CD4-positive, alpha-beta memory T cell (primary cell): ENCODE data around the gene CFAP251. TPM values are rescaled to one million over a fixed set of nuclear protein-coding genes. Genes with fewer than 3 reads are reported as not detected.
A peak's percentile ranks its signal among the peaks of the same experiment; 100 is the strongest.
"Not testable (repeated sequence)": the region's sequence is repeated elsewhere in the genome, so short reads cannot be mapped to it uniquely, and the experiment has no call there.

Experiments used
- CTCF ChIA-PET: fragments of 350-600 bp; sonication (Branson Sonifier 250); formaldehyde crosslinking; loops from one replicate; lab custom pipeline; 2021; ENCODE audit warnings: inconsistent platforms; ENCODE audit not compliant: partially characterized antibody; lab: Charles Lee
- POLR2A ChIA-PET: fragments of 350-600 bp; sonication (Branson Sonifier 250); formaldehyde crosslinking; loops from one replicate; lab custom pipeline; 2021; ENCODE audit not compliant: partially characterized antibody; lab: Charles Lee
- DNase-seq, 5 donors: peaks; one replicate each; pipeline versions ENCODE4 v3.0.0 to v3.0.0-alpha.2; 2020 to 2022; ENCODE audit warnings: mixed read lengths in 1 of 5
- H3K27ac ChIP-seq: one replicate; pipeline ENCODE4 v1.7.0; 2013; ENCODE audit warnings: low read depth, low read length
- H3K27me3 ChIP-seq: 2 replicates; pipeline ENCODE4 v1.7.0; 2013; ENCODE audit warnings: mild to moderate bottlenecking, low read length, moderate library complexity; ENCODE audit not compliant: insufficient read depth
- H3K36me3 ChIP-seq: 2 replicates; pipeline ENCODE4 v1.7.0; 2013; ENCODE audit warnings: mild to moderate bottlenecking, low read length, moderate library complexity; ENCODE audit not compliant: insufficient read depth
- H3K4me1 ChIP-seq: 2 replicates; pipeline ENCODE4 v1.7.0; 2013; ENCODE audit warnings: mild to moderate bottlenecking, low read length, moderate library complexity; ENCODE audit not compliant: insufficient read depth
- H3K4me3 ChIP-seq, 2 donors: one replicate each; pipeline ENCODE4 v1.7.0; 2013; ENCODE audit warnings: low read length in 2 of 2, mild to moderate bottlenecking in 1 of 2
- H3K9me3 ChIP-seq, 2 donors: one replicate each; pipeline ENCODE4 v1.7.0; 2013; ENCODE audit warnings: low read length in 2 of 2, control low read depth in 1 of 2; ENCODE audit not compliant: control insufficient read depth in 1 of 2
- H3K27ac Mint-ChIP-seq, 7 donors: one replicate each; pipeline ENCODE4 v1.8.0; 2020 to 2021; ENCODE audit warnings: mixed read lengths in 7 of 7, mild to moderate bottlenecking in 6 of 7, inconsistent platforms in 3 of 7, moderate library complexity in 3 of 7
- H3K27me3 Mint-ChIP-seq, 2 donors: one replicate each; pipeline ENCODE4 v1.8.0; 2020 to 2021; ENCODE audit warnings: mixed read lengths in 2 of 2
- H3K36me3 Mint-ChIP-seq, 2 donors: one replicate each; pipeline ENCODE4 v1.8.0; 2020 to 2021; ENCODE audit warnings: mixed read lengths in 2 of 2, inconsistent platforms in 1 of 2, mild to moderate bottlenecking in 1 of 2
- H3K4me1 Mint-ChIP-seq, 4 donors: one replicate each; pipeline ENCODE4 v1.8.0; 2020 to 2021; ENCODE audit warnings: mixed read lengths in 4 of 4, mild to moderate bottlenecking in 1 of 4
- H3K4me3 Mint-ChIP-seq, 8 donors: one replicate each; pipeline ENCODE4 v1.8.0; 2020 to 2021; ENCODE audit warnings: mixed read lengths in 8 of 8, mild to moderate bottlenecking in 7 of 8, moderate library complexity in 6 of 8, inconsistent platforms in 3 of 8
- H3K9me3 Mint-ChIP-seq, 8 donors: one replicate each; pipeline ENCODE4 v1.8.0; 2020 to 2021; ENCODE audit warnings: mixed read lengths in 8 of 8, mild to moderate bottlenecking in 5 of 8, inconsistent platforms in 3 of 8, moderate library complexity in 1 of 8
- intact Hi-C: fragments of 100-400 bp; cut with micrococcal nuclease; formaldehyde crosslinking; loops from one replicate; pipeline ENCODE4 v1.15.1; 2023
- polyA plus RNA-seq, 2 donors: library from polyadenylated mRNA; unstranded; fragments of 300-500 nt; fragmentation: Illumina TruSeq; gene quantifications; one replicate each; pipeline ENCODE4 v1.2.3, GENCODE V29; 2021
- total RNA-seq, 2 experiments: library from RNA; stranded (reverse); gene quantifications; one replicate each; pipeline ENCODE4 v1.2.3, GENCODE V29; 2021

The CFAP251 gene
- total and polyA plus RNA-seq, 4 experiments from 2014 or later = 0.21 to 0.44 (median 0.23) TPM; not detected in 1

DNA sequence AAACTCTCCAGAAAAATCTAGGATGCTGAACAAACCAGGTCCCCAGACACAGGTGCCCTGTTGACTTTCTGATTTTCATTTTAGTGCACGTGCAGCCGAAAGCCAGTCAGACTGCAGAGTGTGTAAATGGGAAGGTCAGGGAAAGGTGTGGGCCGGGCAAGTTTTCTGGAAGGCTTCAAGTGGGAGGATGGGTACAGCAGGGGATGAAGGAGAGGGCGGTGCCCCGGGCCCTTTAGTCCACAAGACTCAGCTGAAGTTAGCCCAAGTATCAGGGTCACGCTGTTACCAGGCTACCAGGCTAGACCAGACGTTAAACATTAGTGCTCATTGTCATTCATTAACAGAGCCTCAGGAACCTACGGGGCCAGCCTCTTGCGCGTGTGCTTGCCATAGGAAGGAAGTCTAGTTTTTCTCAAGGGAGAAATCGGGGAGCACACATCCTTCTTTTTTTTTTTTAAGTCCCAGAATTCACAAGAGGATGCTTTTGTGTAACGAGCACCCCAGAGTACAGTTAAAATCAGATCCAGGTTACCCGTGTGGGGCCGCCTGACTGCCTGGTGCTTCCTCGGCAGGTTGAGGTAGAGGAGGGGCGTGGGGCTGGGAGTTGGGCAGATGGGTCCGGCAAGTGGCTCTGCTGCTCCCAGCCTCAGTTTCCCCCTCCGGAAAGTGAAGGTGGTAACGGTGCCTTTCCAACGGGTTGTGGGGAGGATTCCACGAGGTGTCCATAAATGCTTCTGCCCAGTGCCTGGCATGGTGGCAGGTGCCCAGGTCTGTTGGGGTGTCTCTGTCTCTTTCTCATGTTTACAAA is 122.4 kb downstream of the CFAP251 start:
- DNase-seq = no peak
- H3K36me3 Mint-ChIP-seq = peaks cover 0 to 2% of the 10 kb centered on the region in 2 donors
- H3K27me3 Mint-ChIP-seq = no peaks in the 10 kb centered on the region
- Histone ChIP-seq H3K4me3 (no peak overlapping the region), H3K9me3 (no peaks in the 10 kb centered on the region), H3K36me3 (no peaks in the 10 kb centered on the region), H3K4me1 (no peaks in the 10 kb centered on the region), H3K27me3 (no peaks in the 10 kb centered on the region), H3K27ac (no peak overlapping the region)
- ChIA-PET POLR2A (no interaction called here), CTCF (interaction anchor here (2.2 kb wide), 1 partner anchor 9 kb away, joined by 5 read pairs; no protein-coding TSS in a partner anchor)
- H3K27ac Mint-ChIP-seq = peak overlapping the region in 1 of 7 donors; percentile 13
- peaks cover 0 to 2% (median 0%) of the 10 kb centered on the region in 8 donors for H3K9me3 Mint-ChIP-seq
- H3K4me1 Mint-ChIP-seq = no peaks in the 10 kb centered on the region
- no peak overlapping the region for H3K4me3 Mint-ChIP-seq
- intact Hi-C loops = no loop called here

- H3K27ac ChIP-seq, H3K4me3 ChIP-seq, H3K4me1 ChIP-seq, H3K27me3 ChIP-seq, H3K9me3 Mint-ChIP-seq, POLR2A ChIA-PET, H3K4me3 Mint-ChIP-seq, H3K4me1 Mint-ChIP-seq, H3K9me3 ChIP-seq, H3K36me3 ChIP-seq, intact Hi-C loops, H3K27me3 Mint-ChIP-seq, H3K36me3 Mint-ChIP-seq, DNase-seq: not testable (repeated sequence)
- H3K27ac Mint-ChIP-seq = peak overlapping the region in 1 of 7 donors; percentile 13
- CTCF ChIA-PET = interaction anchor here (2.2 kb wide), 1 partner anchor 10 kb away, joined by 5 read pairs; no protein-coding TSS in a partner anchor
Measured at GRCh38 chr12:122041458-122041857, 123.1 kb downstream of the CFAP251 start.

DNA sequence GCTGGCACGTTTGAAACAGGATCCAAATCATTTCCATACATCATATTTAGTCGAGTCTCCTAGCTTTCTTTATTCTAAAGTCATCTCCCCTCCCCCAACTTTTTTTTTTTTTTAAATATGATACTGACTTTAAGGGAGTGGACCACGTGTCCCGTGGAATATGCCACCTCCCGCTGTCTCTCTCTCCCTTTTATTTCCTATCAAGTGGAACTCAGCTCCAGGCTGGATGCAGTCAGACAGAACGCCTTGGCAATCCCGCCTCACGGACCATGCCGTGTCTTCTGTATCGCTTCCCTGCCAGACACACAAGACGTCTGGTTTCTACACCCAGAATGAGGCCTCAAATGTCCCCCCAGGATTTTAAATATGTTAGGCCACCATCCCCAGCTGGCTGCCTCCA is 124.5 kb downstream of the CFAP251 start:
- intact Hi-C loops = no loop called here
- Histone ChIP-seq H3K27me3 (no peaks in the 10 kb centered on the region), H3K4me1 (no peaks in the 10 kb centered on the region), H3K9me3 (no peaks in the 10 kb centered on the region), H3K27ac (no peak overlapping the region), H3K36me3 (no peaks in the 10 kb centered on the region), H3K4me3 (no peak overlapping the region)
- no peaks in the 10 kb centered on the region for H3K4me1 Mint-ChIP-seq
- POLR2A ChIA-PET = no interaction called here
- CTCF ChIA-PET = interaction anchor here (1.1 to 2.2 kb wide), 3 partner anchors 11 to 81 kb away, joined by 3 to 5 read pairs (median 5); no protein-coding TSS in a partner anchor
- no peak overlapping the region for H3K27ac Mint-ChIP-seq
- H3K36me3 Mint-ChIP-seq = peaks cover 0 to 4% of the 10 kb centered on the region in 2 donors
- no peak for DNase-seq
- no peaks in the 10 kb centered on the region for H3K27me3 Mint-ChIP-seq
- H3K4me3 Mint-ChIP-seq = peak overlapping the region in 1 of 8 donors; percentile 6
- peaks cover 0 to 2% (median 0%) of the 10 kb centered on the region in 8 donors for H3K9me3 Mint-ChIP-seq

DNA sequence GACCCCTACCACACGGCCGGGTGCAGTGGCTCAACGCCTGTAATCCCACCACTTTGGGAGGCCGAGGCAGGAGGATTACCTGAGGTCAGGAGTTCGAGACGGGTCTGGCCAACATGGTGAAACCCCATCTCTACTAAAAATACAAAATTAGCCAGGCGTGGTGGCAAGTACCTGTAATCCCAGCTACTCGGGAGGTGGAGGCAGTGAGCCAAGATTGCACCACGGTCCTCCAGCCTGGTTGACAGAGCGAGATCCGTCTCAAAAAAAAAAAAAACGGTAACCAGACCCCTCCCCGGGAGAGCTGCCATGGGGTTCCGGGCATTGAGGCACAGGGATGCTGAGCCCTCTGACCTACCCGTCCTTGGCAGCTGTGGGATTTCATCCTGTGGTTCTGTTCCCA is 125.1 kb downstream of the CFAP251 start:
- H3K4me3 Mint-ChIP-seq = no peak overlapping the region
- Histone ChIP-seq H3K36me3 (no peaks in the 10 kb centered on the region), H3K9me3 (no peaks in the 10 kb centered on the region), H3K27ac (no peak overlapping the region), H3K4me1 (no peaks in the 10 kb centered on the region), H3K4me3 (no peak overlapping the region), H3K27me3 (no peaks in the 10 kb centered on the region)
- no peak for DNase-seq
- CTCF ChIA-PET = interaction anchor here (1.1 to 1.5 kb wide), 3 partner anchors 10 to 80 kb away, joined by 3 to 5 read pairs (median 5); no protein-coding TSS in a partner anchor
- H3K36me3 Mint-ChIP-seq = peaks cover 0 to 4% of the 10 kb centered on the region in 2 donors
- intact Hi-C loops = no loop called here
- H3K27me3 Mint-ChIP-seq = no peaks in the 10 kb centered on the region
- peaks cover 0 to 2% (median 0%) of the 10 kb centered on the region in 8 donors for H3K9me3 Mint-ChIP-seq
- H3K27ac Mint-ChIP-seq = no peak overlapping the region
- H3K4me1 Mint-ChIP-seq = no peaks in the 10 kb centered on the region
- POLR2A ChIA-PET = interaction anchor here (0.6 kb wide), 1 partner anchor 201 kb away, joined by 4 read pairs; no protein-coding TSS in a partner anchor

DNA sequence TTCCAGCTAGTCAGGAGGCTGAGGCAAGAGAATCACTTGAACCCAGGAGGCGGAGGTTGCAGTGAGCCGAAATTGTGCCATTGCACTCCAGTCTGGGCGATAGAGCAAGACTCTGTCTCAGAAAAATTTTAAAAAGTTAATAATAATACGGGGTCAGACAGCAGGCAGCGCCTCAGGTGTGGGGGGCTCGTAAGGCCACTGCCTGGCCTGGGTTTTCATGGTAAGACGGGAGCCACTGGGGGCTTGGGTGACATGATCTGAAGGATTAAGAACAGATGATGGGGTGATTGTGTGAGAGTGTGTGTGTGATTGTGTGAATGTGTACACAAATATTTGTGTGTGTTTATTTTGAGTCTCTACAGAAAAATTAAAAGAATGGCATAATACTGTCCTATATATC is 126.9 kb downstream of the CFAP251 start:
- H3K9me3 Mint-ChIP-seq = peaks cover 0 to 2% (median 0%) of the 10 kb centered on the region in 8 donors
- ChIA-PET POLR2A (no interaction called here), CTCF (interaction anchor here (1.4 kb wide), 1 partner anchor 77 kb away, joined by 4 read pairs; no protein-coding TSS in a partner anchor)
- Histone ChIP-seq H3K36me3 (no peaks in the 10 kb centered on the region), H3K9me3 (no peaks in the 10 kb centered on the region), H3K4me3 (no peak overlapping the region), H3K27me3 (no peaks in the 10 kb centered on the region), H3K27ac (no peak overlapping the region), H3K4me1 (no peaks in the 10 kb centered on the region)
- no peaks in the 10 kb centered on the region for H3K4me1 Mint-ChIP-seq
- no peak overlapping the region for H3K4me3 Mint-ChIP-seq
- H3K36me3 Mint-ChIP-seq = peaks cover 0 to 4% of the 10 kb centered on the region in 2 donors
- H3K27ac Mint-ChIP-seq = no peak overlapping the region
- H3K27me3 Mint-ChIP-seq = no peaks in the 10 kb centered on the region
- intact Hi-C loops = no loop called here
- no peak for DNase-seq

DNA sequence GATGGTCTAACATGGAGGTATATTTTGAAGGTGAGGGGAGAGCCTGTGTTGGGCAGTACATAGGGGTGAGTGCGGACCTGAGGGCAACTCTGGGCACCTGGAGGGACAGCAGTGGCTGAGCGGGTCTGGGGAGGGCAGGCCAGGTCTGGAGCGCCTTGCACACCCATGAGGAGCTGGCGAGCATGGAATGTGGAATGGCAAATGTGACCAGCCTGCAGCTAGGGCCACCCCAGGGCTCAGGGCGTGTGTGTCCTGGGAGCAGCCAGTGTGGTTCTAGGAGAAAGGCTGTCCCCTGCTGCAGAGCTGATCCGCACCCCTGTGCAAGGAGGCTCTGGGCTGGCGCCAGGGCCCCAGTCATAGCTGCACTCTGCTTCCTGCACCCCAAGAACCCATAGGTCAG is 127.8 kb downstream of the CFAP251 start:
- DNase-seq = no peak
- Mint-ChIP-seq H3K27me3 (no peaks in the 10 kb centered on the region), H3K4me1 (no peaks in the 10 kb centered on the region), H3K9me3 (peaks cover 0 to 2% (median 0%) of the 10 kb centered on the region in 8 donors), H3K36me3 (peaks cover 0 to 4% of the 10 kb centered on the region in 2 donors), H3K4me3 (no peak overlapping the region), H3K27ac (peak overlapping the region in 1 of 7 donors; percentile 13)
- Histone ChIP-seq H3K27ac (no peak overlapping the region), H3K4me1 (no peaks in the 10 kb centered on the region), H3K27me3 (no peaks in the 10 kb centered on the region), H3K4me3 (no peak overlapping the region), H3K36me3 (no peaks in the 10 kb centered on the region), H3K9me3 (no peaks in the 10 kb centered on the region)
- CTCF ChIA-PET = interaction anchor here (1.0 to 1.4 kb wide), 2 partner anchors 76 to 78 kb away, joined by 3 to 4 read pairs; no protein-coding TSS in a partner anchor
- POLR2A ChIA-PET = no interaction called here
- intact Hi-C loops = no loop called here

GRCh38 chr12:122048151-122048550 is 129.8 kb downstream of the CFAP251 start:
- POLR2A ChIA-PET = no interaction called here
- Histone ChIP-seq H3K27ac (no peak overlapping the region), H3K27me3 (no peaks in the 10 kb centered on the region), H3K36me3 (no peaks in the 10 kb centered on the region), H3K9me3 (no peaks in the 10 kb centered on the region), H3K4me1 (no peaks in the 10 kb centered on the region), H3K4me3 (no peak overlapping the region)
- CTCF ChIA-PET = interaction anchor here (1.0 to 2.0 kb wide), 3 partner anchors 12 to 308 kb away, joined by 3 to 7 read pairs (median 3); no protein-coding TSS in a partner anchor
- no peaks in the 10 kb centered on the region for H3K27me3 Mint-ChIP-seq
- no peaks in the 10 kb centered on the region for H3K4me1 Mint-ChIP-seq
- peaks cover 0 to 2% of the 10 kb centered on the region in 2 donors for H3K36me3 Mint-ChIP-seq
- intact Hi-C loops = no loop called here
- no peak overlapping the region for H3K27ac Mint-ChIP-seq
- DNase-seq = no peak
- no peak overlapping the region for H3K4me3 Mint-ChIP-seq
- peaks cover 0 to 2% (median 0%) of the 10 kb centered on the region in 8 donors for H3K9me3 Mint-ChIP-seq
